HepG2 (cell line): ENCODE results near the gene U2AF1L4. TPM values are rescaled to one million over a fixed set of nuclear protein-coding genes. Genes with fewer than 3 reads are reported as not detected.

ENCODE experiments used
- E2F1 ChIP-seq: sonication (generic); formaldehyde crosslinking; IDR thresholded peaks from 2 replicates; pipeline ENCODE4 v1.5.0; 2020; ENCODE audit warnings: missing genetic modification reagents
- EP300 ChIP-seq, 3 experiments: sonication (generic) in 1 of 3; formaldehyde crosslinking in 1 of 3; IDR thresholded peaks; 2 replicates each; pipeline versions ENCODE4 v1.5.1 to v1.6.1; 2011 to 2020; ENCODE audit warnings: low read depth in 2 of 3, low read length in 2 of 3, borderline replicate concordance in 1 of 3, improper control_type of control experiment in 1 of 3, mild to moderate bottlenecking in 1 of 3, missing genetic modification reagents in 1 of 3, moderate library complexity in 1 of 3
- ESRRA ChIP-seq: sonication (generic); formaldehyde crosslinking; IDR thresholded peaks from 2 replicates; pipeline ENCODE4 v1.5.1; 2020; ENCODE audit warnings: mild to moderate bottlenecking, low read depth, missing genetic modification reagents
- FOXK1 ChIP-seq: sonication (generic); formaldehyde crosslinking; IDR thresholded peaks from 2 replicates; pipeline ENCODE4 v1.4.0; 2020; ENCODE audit warnings: low read depth, missing genetic modification reagents, borderline replicate concordance
- KMT2A ChIP-seq: sonication (generic); formaldehyde crosslinking; IDR thresholded peaks from 2 replicates; pipeline ENCODE4 v1.4.0; 2020; ENCODE audit warnings: missing genetic modification reagents
- PRDM4 ChIP-seq: sonication (generic); formaldehyde crosslinking; IDR thresholded peaks from 2 replicates; pipeline ENCODE4 v1.9.0; 2021; ENCODE audit warnings: missing genetic modification reagents, borderline replicate concordance
- SETDB1 ChIP-seq: sonication (generic); formaldehyde crosslinking; IDR thresholded peaks from 2 replicates; pipeline ENCODE4 v1.5.1; 2020; ENCODE audit warnings: missing genetic modification reagents, mild to moderate bottlenecking, borderline replicate concordance
- ZBTB40 ChIP-seq, 2 experiments: fragments of 450-650 bp in 1 of 2; sonication (generic) in 1 of 2; formaldehyde crosslinking in 1 of 2; IDR thresholded peaks; 2 replicates each; pipeline versions ENCODE4 v1.6.1 to v1.8.0; 2016 to 2022; ENCODE audit warnings: antibody characterized with exemption in 1 of 2, mild to moderate bottlenecking in 1 of 2, missing genetic modification reagents in 1 of 2
- ZNF552 ChIP-seq: sonication (generic); formaldehyde crosslinking; IDR thresholded peaks from 2 replicates; pipeline ENCODE4 v1.9.0; 2022; ENCODE audit warnings: missing genetic modification reagents, mild to moderate bottlenecking, borderline replicate concordance
- ZSCAN31 ChIP-seq: sonication (generic); formaldehyde crosslinking; IDR thresholded peaks from 2 replicates; pipeline ENCODE4 v1.5.0; 2020; ENCODE audit warnings: low read depth, mild to moderate bottlenecking, missing genetic modification reagents
- polyA plus RNA-seq, 8 experiments: library from polyadenylated mRNA; depleted of rRNA in 3 of 8; stranded (reverse) in 7 of 8; unstranded in 1 of 8; fragments of >200 nt; fragmentation: Illumina TruSeq in 4 of 8; extraction: Trizol in 4 of 8; gene quantifications; 2 replicates each; pipeline versions ENCODE4 v1.2.1 to v1.2.3, GENCODE V29; 2011 to 2016; ENCODE audit warnings: low read depth in 4 of 8, missing spikeins in 1 of 8, mixed read lengths in 1 of 8; ENCODE audit not compliant: insufficient read depth in 1 of 8
- total RNA-seq, 5 experiments: library from RNA; depleted of rRNA; stranded (reverse); fragments of >200 nt; fragmentation: Illumina TruSeq; extraction: Trizol; gene quantifications; 2 replicates each; pipeline ENCODE4 v1.2.3, GENCODE V29; 2016; ENCODE audit warnings: low read depth in 1 of 5

Gene U2AF1L4
- total and polyA plus RNA-seq, 2 of the 13 experiments (the other 11 are each of a cell fraction or from before 2014, with no cell fraction given): 7.9 to 15.4 TPM

- no peak for TF ChIP-seq SETDB1
- peak; percentile 49 for TF ChIP-seq FOXK1
- no peak for TF ChIP-seq EP300 (IDR thresholded peaks at IDR 0.05; ENCODE audit: low read depth in 2 of 2, low read length in 2 of 2)
- TF ChIP-seq EP300 (CRISPR knock-in tag; IDR thresholded peaks at IDR 0.05; ENCODE audit: borderline replicate concordance): no peak
- TF ChIP-seq KMT2A: peak; percentile 30
- no peak for TF ChIP-seq PRDM4
- no peak for TF ChIP-seq ESRRA (CRISPR knock-in tag)
- peak; percentile 66; the same call in 1 of the 2 replicates for TF ChIP-seq E2F1
- TF ChIP-seq ZSCAN31 (CRISPR knock-in tag): peak; percentile 69; the same call in 1 of the 2 replicates
- TF ChIP-seq ZBTB40 (IDR thresholded peaks at IDR 0.05): no peak
- TF ChIP-seq ZBTB40 (CRISPR knock-in tag; IDR thresholded peaks at IDR 0.05): no peak
- 0 out of 2 replicates have a peak, but pooled peaks have one; percentile 13 for TF ChIP-seq ZNF552 (CRISPR knock-in tag)
These were observed 28.2 kb downstream of the U2AF1L4 start (continued) for GRCh38 chr19:35716801-35717664.
